Calu3 (cell line): ENCODE measurements around the gene ANK2. TPM values are rescaled to one million over a fixed set of nuclear protein-coding genes. Genes with fewer than 3 reads are reported as not detected.

Experiments
- BruUV-seq: library from RNA; stranded (reverse); fragments of 400-500 nt; replicated peaks from 2 replicates; lab custom pipeline; 2021; lab: Mats Ljungman, UMichigan
- CTCF ChIA-PET: fragments of 300-600 bp; sonication (Branson Sonifier 250); formaldehyde crosslinking; loops from one replicate; lab custom pipeline; 2022; ENCODE audit warnings: antibody characterized with exemption; lab: Charles Lee
- DNase-seq: peaks from one replicate; pipeline ENCODE4 v3.0.0; 2022
- H3K27ac Mint-ChIP-seq: one replicate; pipeline ENCODE4 v1.8.0; 2022; ENCODE audit warnings: mixed read lengths; ENCODE audit not compliant: unreplicated experiment
- H3K27me3 Mint-ChIP-seq: one replicate; pipeline ENCODE4 v1.8.0; 2022; ENCODE audit warnings: mixed read lengths; ENCODE audit not compliant: unreplicated experiment
- H3K36me3 Mint-ChIP-seq: one replicate; pipeline ENCODE4 v1.8.0; 2022; ENCODE audit warnings: mild to moderate bottlenecking, moderate library complexity, mixed read lengths; ENCODE audit not compliant: insufficient read depth, unreplicated experiment
- H3K4me1 Mint-ChIP-seq: one replicate; pipeline ENCODE4 v1.8.0; 2022; ENCODE audit warnings: mild to moderate bottlenecking, low read depth, mixed read lengths; ENCODE audit not compliant: unreplicated experiment
- H3K4me3 Mint-ChIP-seq: one replicate; pipeline ENCODE4 v1.8.0; 2022; ENCODE audit warnings: mild to moderate bottlenecking, low read depth, moderate library complexity, mixed read lengths; ENCODE audit not compliant: unreplicated experiment
- H3K9me3 Mint-ChIP-seq: one replicate; pipeline ENCODE4 v1.8.0; 2022; ENCODE audit warnings: low read depth, mixed read lengths; ENCODE audit not compliant: unreplicated experiment
- CTCF ChIP-seq: fragments of 200-600 bp; IDR thresholded peaks from one replicate; pipeline ENCODE4 v1.8.0; 2022; ENCODE audit warnings: antibody characterized with exemption; ENCODE audit not compliant: unreplicated experiment
- intact Hi-C: fragments of 100-400 bp; cut with micrococcal nuclease; formaldehyde crosslinking; loops from one replicate; pipeline ENCODE4 v1.10.0; 2022; ENCODE audit not compliant: unreplicated experiment
- total RNA-seq: library from RNA; stranded (reverse); gene quantifications from 2 replicates; pipeline ENCODE4 v1.2.3, GENCODE V29; 2022

Gene ANK2
- total RNA-seq, 1 experiment from 2014 or later, result 4.1 TPM

GRCh38 chr4:113406723-113407016, 357.2 kb downstream of the ANK2 start:
- no peak overlapping the region for H3K4me3 Mint-ChIP-seq
- H3K27ac Mint-ChIP-seq, result no peak overlapping the region
- BruUV-seq, result no TSS peak
- no peaks in the 10 kb centered on the region for H3K9me3 Mint-ChIP-seq
- TF ChIP-seq CTCF, result no peak
- DNase-seq, result no peak
- H3K36me3 Mint-ChIP-seq, result no peaks in the 10 kb centered on the region
- no peaks in the 10 kb centered on the region for H3K27me3 Mint-ChIP-seq
- CTCF ChIA-PET, result no interaction called here
- intact Hi-C loops, result no loop called here
- H3K4me1 Mint-ChIP-seq, result no peaks in the 10 kb centered on the region

- TF ChIP-seq CTCF, result no peak
- Mint-ChIP-seq H3K36me3 (no peaks in the 10 kb centered on the region), H3K9me3 (no peaks in the 10 kb centered on the region), H3K27ac (no peak overlapping the region), H3K4me1 (no peaks in the 10 kb centered on the region), H3K27me3 (no peaks in the 10 kb centered on the region), H3K4me3 (no peak overlapping the region)
- no peak for DNase-seq
- intact Hi-C loops, result no loop called here
- BruUV-seq, result no TSS peak
- CTCF ChIA-PET, result no interaction called here
Measured at GRCh38 chr4:113407409-113407808, 358.0 kb downstream of the ANK2 start.

GRCh38 chr4:113409181-113409580, 359.7 kb downstream of the ANK2 start:
- CTCF ChIA-PET, result no interaction called here
- H3K27ac Mint-ChIP-seq, result no peak overlapping the region
- H3K9me3 Mint-ChIP-seq, result no peaks in the 10 kb centered on the region
- no peaks in the 10 kb centered on the region for H3K4me1 Mint-ChIP-seq
- H3K36me3 Mint-ChIP-seq, result no peaks in the 10 kb centered on the region
- TF ChIP-seq CTCF, result no peak
- intact Hi-C loops, result no loop called here
- BruUV-seq, result no TSS peak
- H3K27me3 Mint-ChIP-seq, result no peaks in the 10 kb centered on the region
- no peak for DNase-seq
- no peak overlapping the region for H3K4me3 Mint-ChIP-seq

- Mint-ChIP-seq H3K4me1 (no peaks in the 10 kb centered on the region), H3K4me3 (no peak overlapping the region), H3K27me3 (no peaks in the 10 kb centered on the region), H3K9me3 (no peaks in the 10 kb centered on the region), H3K27ac (no peak overlapping the region), H3K36me3 (no peaks in the 10 kb centered on the region)
- no peak for TF ChIP-seq CTCF
- BruUV-seq, result no TSS peak
- CTCF ChIA-PET, result interaction anchor here (1.2 to 1.4 kb wide), 2 partner anchors 57 to 137 kb away, joined by 4 to 6 read pairs; no protein-coding TSS in a partner anchor
- intact Hi-C loops, result loop anchor here (5.0 to 10.0 kb wide), 2 partner anchors 54 to 352 kb away; partner anchors contain the start of gene CAMK2D
- DNase-seq, result no peak
Measured at GRCh38 chr4:113410686-113411085, 361.2 kb downstream of the ANK2 start.
